Cardiac muscle cell (in vitro differentiated cells and primary cell): Measurements from ENCODE around the gene PSD2. TPM values are rescaled to one million over a fixed set of nuclear protein-coding genes. Genes with fewer than 3 reads are reported as not detected.

Experiments
- DNase-seq, 2 donors: peaks; one replicate each; pipeline versions ENCODE4 v3.0.0 to v3.0.0-alpha.2; 2010 to 2017; ENCODE audit warnings: low read depth in 1 of 2, low spot score in 1 of 2
- H3K27ac ChIP-seq: fragments of 200-600 bp; sonication (generic); 2 replicates; pipeline ENCODE4 v1.5.1; 2016
- H3K27me3 ChIP-seq: fragments of 200-600 bp; sonication (generic); 2 replicates; pipeline ENCODE4 v1.6.0; 2016; ENCODE audit warnings: control low read depth
- H3K36me3 ChIP-seq: fragments of 200-600 bp; sonication (generic); 2 replicates; pipeline ENCODE4 v1.5.1; 2016; ENCODE audit warnings: control low read depth
- H3K4me1 ChIP-seq: fragments of 200-600 bp; sonication (generic); 2 replicates; pipeline ENCODE4 v1.8.1; 2017; ENCODE audit warnings: low read depth, mild to moderate bottlenecking, mixed run types
- H3K4me3 ChIP-seq: fragments of 200-600 bp; sonication (generic); 2 replicates; pipeline ENCODE4 v1.5.1; 2016; ENCODE audit warnings: mild to moderate bottlenecking
- H3K9me3 ChIP-seq: fragments of 200-600 bp; sonication (generic); 2 replicates; pipeline ENCODE4 v1.5.1; 2017; ENCODE audit warnings: low read depth, mild to moderate bottlenecking, control low read depth
- polyA plus RNA-seq: library from polyadenylated mRNA; unstranded; fragments of >200 nt; fragmentation: Nextera tagmentation; extraction: Ambion mirVana; gene quantifications from 2 replicates; pipeline ENCODE4 v1.2.1, GENCODE V29; 2016
- total RNA-seq: library from RNA; depleted of rRNA; stranded (reverse); fragments of >200 nt; gene quantifications from 2 replicates; pipeline ENCODE4 v1.2.3, GENCODE V29; 2016
- TF ChIP-seq, protein P1 (sequence below): IDR thresholded peaks from 2 replicates; pipeline ENCODE4 v1.5.1; 2012; ENCODE audit warnings: low read depth, mild to moderate bottlenecking, low read length

PSD2 gene
- total and polyA plus RNA-seq, 2 experiments from 2014 or later = 0.04 to 0.48 TPM

GRCh38 chr5:139838381-139839197 lies 43.0 kb downstream of the PSD2 start:
- TF ChIP-seq, protein P1, sequence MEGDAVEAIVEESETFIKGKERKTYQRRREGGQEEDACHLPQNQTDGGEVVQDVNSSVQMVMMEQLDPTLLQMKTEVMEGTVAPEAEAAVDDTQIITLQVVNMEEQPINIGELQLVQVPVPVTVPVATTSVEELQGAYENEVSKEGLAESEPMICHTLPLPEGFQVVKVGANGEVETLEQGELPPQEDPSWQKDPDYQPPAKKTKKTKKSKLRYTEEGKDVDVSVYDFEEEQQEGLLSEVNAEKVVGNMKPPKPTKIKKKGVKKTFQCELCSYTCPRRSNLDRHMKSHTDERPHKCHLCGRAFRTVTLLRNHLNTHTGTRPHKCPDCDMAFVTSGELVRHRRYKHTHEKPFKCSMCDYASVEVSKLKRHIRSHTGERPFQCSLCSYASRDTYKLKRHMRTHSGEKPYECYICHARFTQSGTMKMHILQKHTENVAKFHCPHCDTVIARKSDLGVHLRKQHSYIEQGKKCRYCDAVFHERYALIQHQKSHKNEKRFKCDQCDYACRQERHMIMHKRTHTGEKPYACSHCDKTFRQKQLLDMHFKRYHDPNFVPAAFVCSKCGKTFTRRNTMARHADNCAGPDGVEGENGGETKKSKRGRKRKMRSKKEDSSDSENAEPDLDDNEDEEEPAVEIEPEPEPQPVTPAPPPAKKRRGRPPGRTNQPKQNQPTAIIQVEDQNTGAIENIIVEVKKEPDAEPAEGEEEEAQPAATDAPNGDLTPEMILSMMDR = no peak
- no peaks in the 10 kb centered on the region for H3K36me3 ChIP-seq
- DNase-seq = no peak
- no peak overlapping the region for H3K4me3 ChIP-seq
- peaks cover 10% of the 10 kb centered on the region for H3K27me3 ChIP-seq
- H3K9me3 ChIP-seq = no peaks in the 10 kb centered on the region
- H3K27ac ChIP-seq = no peak overlapping the region
- H3K4me1 ChIP-seq = no peaks in the 10 kb centered on the region

- no peaks in the 10 kb centered on the region for H3K9me3 ChIP-seq
- H3K27me3 ChIP-seq = peaks cover 3% of the 10 kb centered on the region
- no peaks in the 10 kb centered on the region for H3K4me1 ChIP-seq
- TF ChIP-seq, protein P1 = no peak
- H3K36me3 ChIP-seq = no peaks in the 10 kb centered on the region
- no peak for DNase-seq
- H3K27ac ChIP-seq = no peak overlapping the region
- H3K4me3 ChIP-seq = no peak overlapping the region
These were observed 43.7 kb downstream of the PSD2 start for GRCh38 chr5:139839232-139839815.

- H3K9me3 ChIP-seq = no peaks in the 10 kb centered on the region
- TF ChIP-seq, protein P1 = no peak
- no peaks in the 10 kb centered on the region for H3K36me3 ChIP-seq
These were observed 44.3 kb downstream of the PSD2 start for GRCh38 chr5:139839918-139840317.

GRCh38 chr5:139841549-139841948 lies 45.9 kb downstream of the PSD2 start:
- peaks cover 9% of the 10 kb centered on the region for H3K27me3 ChIP-seq
- no peaks in the 10 kb centered on the region for H3K9me3 ChIP-seq
- TF ChIP-seq, protein P1 = no peak
- DNase-seq = no peak
- H3K27ac ChIP-seq = no peak overlapping the region
- no peak overlapping the region for H3K4me3 ChIP-seq
- no peaks in the 10 kb centered on the region for H3K4me1 ChIP-seq
- no peaks in the 10 kb centered on the region for H3K36me3 ChIP-seq

More at GRCh38 chr5:139839918-139840317, 44.3 kb downstream of the PSD2 start:
- Histone ChIP-seq H3K27me3 (no peaks in the 10 kb centered on the region), H3K4me1 (no peaks in the 10 kb centered on the region), H3K4me3 (no peak overlapping the region), H3K27ac (no peak overlapping the region)
- no peak for DNase-seq

- no peaks in the 10 kb centered on the region for H3K9me3 ChIP-seq
- H3K4me3 ChIP-seq = no peak overlapping the region
- TF ChIP-seq, protein P1 = no peak
- no peaks in the 10 kb centered on the region for H3K4me1 ChIP-seq
- no peak overlapping the region for H3K27ac ChIP-seq
- DNase-seq = no peak
- peaks cover 17% of the 10 kb centered on the region for H3K27me3 ChIP-seq
- no peaks in the 10 kb centered on the region for H3K36me3 ChIP-seq
These were observed 46.7 kb downstream of the PSD2 start for GRCh38 chr5:139842321-139842720.
